Islet of Langerhans (tissue), 1 donor: ENCODE results near the gene CAPN1.
"Not testable (repeated sequence)": the region's sequence is repeated elsewhere in the genome, so short reads cannot be mapped to it uniquely, and the experiment has no call there.

Experiments
- FAIRE-seq: peaks from one replicate; lab custom pipeline; 2011; peaks lifted over from hg19 to GRCh38; lab: Jason Lieb, UNC

CAPN1 gene

GRCh38 chr11:65218446-65218845 lies 36.7 kb downstream of the CAPN1 start:
- no peak for FAIRE-seq

DNA sequence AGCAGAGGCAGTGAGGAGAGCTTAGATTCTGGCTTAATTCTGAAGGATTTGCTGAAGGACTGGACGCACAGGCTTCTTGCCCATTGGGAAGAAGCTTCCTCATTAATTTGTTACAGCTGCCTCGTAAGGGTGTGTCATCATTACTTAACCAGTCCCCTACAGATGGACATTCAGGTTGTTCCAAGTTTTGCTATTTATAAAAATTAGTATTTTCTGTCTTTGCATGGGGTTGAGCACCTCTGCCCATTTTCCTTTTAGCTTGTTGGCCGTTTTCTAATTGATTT lies 38.1 kb downstream of the CAPN1 start:
- no peak for FAIRE-seq

- no peak for FAIRE-seq
Observed at GRCh38 chr11:65221026-65221425, 39.3 kb downstream of the CAPN1 start.

- FAIRE-seq: no peak
Observed at GRCh38 chr11:65223011-65223410, 41.3 kb downstream of the CAPN1 start.

GRCh38 chr11:65224930-65225278 lies 43.2 kb downstream of the CAPN1 start:
- FAIRE-seq: no peak

DNA sequence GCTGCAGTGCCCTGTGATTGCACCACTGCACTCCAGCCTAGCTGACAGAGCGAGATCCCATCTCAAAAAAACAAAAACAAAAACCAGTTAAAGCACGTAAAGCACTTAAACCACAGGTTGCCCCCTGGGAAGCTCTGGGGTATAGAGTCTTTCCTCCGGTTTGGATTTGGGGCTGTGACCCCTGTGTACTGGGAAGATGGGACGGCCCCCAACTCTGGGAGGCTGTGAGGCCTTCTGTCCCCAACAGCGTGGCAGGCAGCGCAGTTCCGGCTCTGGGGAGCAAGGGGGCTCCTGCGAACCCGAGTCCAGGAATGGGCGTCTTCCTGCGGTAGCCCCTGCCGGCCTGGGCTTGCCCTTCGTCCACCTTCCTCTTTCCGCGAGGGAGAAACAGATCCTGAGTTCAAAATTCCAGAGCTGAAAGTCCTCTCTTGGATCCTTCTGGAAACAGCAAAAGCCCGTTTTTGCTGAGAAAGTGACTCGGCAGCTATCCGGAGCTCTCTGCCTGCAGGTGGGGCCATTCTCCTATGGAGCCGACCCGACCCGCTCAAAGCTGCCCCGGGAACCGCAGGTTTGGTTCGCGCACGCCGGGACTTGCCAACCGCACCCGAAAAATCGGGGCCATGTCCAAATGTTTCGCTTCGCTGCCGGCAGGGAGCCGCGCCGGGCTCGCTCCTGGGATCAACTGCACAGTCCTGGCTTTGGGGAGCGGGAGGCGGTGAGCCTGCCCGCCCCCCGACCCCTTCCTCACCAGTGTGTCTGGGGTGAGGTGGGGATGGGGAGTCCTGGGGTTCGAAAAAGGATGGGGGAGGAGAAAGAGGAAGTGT lies 43.8 kb downstream of the CAPN1 start:
- no peak for FAIRE-seq

DNA sequence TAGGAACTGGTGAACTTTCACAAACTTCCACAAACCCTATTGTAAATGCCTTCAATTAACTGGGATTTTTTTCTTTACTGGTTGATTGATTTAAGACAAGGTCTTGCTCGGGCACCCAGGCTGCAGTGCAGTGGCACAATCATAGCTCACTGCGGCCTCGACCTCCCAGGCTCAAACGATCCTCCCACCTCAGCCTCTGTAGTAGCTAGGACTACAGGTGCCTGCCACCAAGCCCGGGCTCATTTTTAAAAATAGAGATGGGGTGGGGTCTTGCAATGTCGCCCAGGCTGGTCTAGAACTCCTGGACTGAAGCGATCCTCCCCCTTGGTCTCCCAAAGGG lies 44.3 kb downstream of the CAPN1 start:
- no peak for FAIRE-seq

DNA sequence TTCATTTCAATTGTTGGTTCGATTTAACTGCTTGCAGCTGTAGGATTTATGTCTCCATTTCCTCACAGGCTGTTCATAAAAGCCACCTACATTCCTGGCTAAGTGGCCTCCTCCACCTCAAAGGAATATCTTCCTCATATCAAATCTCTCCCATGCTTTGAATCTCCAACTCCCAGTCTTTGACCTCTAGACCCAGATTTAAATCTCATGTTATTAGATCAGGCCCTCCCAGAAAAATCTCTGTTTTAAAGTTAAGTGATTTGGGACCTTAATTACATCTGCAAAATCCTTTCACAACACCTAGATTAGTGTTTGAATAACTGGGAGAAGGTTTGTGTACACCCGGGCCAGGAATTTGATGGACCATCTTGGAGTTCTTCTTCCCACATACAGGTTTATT lies 46.2 kb downstream of the CAPN1 start:
- no peak for FAIRE-seq

- no peak for FAIRE-seq
Observed at GRCh38 chr11:65236194-65237059, 54.7 kb downstream of the CAPN1 start.

DNA sequence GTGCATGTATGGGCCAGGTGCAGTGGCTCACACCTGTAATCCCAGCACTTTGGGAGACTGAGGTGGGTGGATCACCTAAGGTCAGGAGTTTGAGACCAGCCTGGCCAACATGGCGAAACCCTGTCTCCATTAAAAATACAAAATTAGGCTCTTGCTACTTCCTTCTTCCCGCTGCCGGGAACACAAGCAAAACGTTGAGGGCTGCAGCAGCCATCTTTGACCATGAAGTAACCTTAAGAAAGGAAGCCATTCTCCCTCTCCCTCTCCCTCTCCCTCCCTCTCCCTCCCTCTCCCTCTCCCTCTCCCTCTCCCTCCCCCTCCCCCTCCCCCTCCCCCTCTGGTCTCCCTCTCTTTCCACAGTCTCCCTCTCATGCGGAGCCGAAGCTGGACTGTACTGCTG lies 56.6 kb downstream of the CAPN1 start:
- not testable (repeated sequence) for FAIRE-seq

DNA sequence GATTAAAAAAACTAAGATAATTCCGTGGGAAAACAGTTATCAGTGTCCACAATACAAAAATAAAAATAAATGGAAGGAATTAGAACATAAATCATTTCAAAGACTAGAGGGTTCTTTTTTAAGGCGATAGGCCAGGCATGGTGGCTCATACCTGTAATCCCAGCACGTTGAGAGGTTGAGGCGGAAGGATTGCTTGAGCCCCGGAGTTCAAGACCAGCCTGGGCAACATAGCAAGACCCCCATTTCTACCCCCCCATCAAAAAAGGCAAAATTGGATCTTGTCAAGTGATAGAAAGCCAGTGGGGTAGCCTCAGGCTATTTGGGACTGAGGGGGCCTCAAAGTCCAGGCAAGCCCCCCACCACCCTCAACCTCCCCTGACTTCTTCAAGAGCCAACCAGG lies 59.4 kb downstream of the CAPN1 start:
- FAIRE-seq: no peak

DNA sequence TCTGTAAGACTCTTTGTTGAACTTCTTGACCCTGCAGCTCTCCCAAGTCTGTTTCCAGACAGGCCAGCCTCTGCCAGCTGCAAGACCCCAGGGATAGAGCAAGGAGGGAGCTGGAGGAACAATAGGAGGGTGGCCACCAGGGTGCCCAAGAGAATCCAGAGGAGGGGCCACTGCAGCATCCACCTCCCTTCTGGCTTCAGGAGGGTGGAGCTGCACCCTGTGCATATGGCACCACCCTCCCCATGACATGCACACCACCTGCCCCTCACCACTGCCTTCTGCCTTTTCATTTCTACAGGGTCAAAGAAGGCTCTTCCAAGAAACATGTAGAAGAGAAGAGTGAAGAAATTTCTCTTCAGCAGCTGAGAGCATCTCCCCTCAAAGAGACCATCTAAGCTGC lies 60.0 kb downstream of the CAPN1 start:
- no peak for FAIRE-seq

GRCh38 chr11:65242389-65242788 lies 60.7 kb downstream of the CAPN1 start:
- no peak for FAIRE-seq

- no peak for FAIRE-seq
Observed at GRCh38 chr11:65243797-65244196, 62.1 kb downstream of the CAPN1 start.

DNA sequence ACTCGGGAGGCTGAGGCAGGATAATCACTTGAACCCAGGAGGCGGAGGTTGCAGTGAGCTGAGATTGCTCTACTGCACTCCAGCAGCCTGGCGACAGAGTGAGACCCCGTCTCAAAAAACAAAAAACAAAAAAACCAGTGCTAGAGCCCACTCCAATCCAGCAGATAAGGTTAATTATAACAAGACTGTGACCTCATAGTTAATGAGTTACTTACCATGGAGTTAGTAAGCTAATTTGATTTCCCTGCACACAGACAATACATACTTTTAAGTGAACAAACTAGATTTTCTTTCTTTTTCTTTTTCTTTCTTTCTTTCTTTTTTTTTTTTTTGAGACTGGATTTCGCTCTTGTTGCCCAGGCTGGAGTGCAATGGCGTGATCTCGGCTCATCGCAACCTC lies 63.3 kb downstream of the CAPN1 start:
- not testable (repeated sequence) for FAIRE-seq

DNA sequence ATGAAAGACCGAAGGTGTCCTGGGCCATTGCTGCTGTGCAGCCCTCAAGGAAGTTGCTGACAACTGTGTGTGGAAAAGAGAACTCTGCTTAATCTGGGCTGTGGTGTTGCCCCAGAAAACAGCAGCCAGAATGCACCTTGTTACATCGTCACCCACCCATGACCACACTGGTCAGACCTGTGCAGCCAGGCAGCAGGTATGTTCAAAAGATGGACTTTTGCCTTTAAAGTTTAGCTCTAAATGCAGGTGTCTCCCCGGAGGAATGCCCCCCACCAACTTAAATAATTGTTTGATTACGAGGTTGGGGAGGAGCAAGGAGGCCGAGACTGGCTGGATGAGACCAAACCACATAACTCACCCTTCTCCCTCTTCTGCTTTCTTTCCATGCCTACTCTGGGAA lies 64.8 kb downstream of the CAPN1 start:
- no peak for FAIRE-seq

DNA sequence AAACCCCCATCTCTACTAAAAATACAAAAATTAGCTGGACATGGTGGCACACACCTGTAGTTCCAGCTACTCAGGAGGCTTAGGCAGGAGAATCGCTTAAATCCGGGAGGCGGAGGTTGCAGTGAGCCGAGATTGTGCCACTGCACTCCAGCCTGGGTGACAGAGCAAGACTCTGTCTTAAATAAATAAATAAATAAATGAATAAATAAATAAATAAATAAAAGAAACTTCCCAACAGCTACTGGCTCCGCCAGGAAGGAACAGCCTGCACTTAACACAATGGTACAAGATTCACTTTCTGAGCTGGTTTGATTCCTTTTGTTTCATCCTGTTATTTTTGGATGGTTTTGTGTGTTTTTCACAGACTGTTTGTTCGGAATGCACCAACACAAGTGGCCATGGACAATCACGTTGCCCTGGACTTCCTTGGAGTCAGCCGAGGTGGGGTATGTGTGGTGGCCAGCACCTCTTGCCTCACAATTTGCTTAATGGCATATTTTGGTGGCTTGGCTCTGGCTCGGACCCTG lies 66.5 kb downstream of the CAPN1 start:
- FAIRE-seq: not testable (repeated sequence)

GRCh38 chr11:65251476-65251875 lies 69.7 kb downstream of the CAPN1 start:
- FAIRE-seq: no peak

DNA sequence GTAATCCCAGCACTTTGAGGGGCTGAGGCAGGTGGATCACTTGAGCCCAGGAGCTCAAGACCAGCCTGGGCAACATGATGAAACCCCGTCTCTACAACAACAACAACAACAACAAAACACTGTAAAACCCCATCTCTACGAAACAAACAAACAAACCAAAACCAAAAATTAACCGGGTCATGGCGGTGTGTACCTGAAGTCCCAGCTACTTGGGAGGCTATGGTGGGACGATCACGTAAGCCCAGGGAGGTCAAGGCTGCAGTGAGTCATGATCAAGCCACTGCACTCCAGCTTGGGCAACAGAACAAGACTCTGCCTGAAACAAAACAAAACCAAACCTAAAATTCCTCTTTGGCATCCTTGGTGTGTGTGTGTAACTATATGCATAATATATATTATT lies 73.0 kb downstream of the CAPN1 start:
- no peak for FAIRE-seq

DNA sequence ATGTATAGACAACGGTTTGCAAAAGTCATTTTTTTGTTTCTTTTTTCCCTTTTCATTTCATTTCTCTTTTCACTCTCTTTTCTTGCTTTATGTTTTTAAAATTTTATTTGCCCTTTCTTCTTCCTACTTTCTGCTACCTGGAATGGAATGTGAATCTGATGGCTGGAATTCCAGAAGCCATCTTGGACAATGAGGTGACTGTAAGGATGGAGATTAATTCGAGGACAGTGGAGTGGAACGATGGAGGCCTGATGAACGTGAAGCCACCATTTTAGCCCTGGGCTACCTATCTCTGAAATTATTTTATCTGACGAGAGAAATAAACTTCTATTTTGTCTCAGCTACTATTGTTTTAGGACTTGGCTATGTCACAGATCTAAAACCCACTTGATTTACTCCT lies 77.3 kb downstream of the CAPN1 start:
- no peak for FAIRE-seq

DNA sequence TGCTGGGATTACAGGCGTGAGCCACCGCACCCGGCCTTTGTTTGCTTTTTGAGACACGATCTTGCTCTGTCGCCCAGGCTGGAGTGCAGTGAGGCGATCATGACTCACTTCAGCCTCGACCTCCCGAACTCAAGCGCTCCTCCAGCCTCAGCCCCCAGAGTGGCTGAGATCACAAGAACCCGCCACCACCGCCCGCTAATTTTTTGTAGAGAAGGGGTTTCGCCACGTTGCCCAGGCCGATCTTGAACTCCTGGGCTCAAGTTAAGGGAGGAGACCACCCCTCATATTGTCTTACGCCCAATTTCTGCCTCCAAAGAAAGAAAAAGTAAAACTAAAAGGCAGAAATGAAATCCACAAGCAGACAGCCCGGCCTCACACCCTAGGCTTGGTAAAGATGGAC lies 78.6 kb downstream of the CAPN1 start:
- FAIRE-seq: no peak

GRCh38 chr11:65260756-65261590 lies 79.2 kb downstream of the CAPN1 start:
- no peak for FAIRE-seq
